GM18870 (cell line): Measurements from ENCODE around the gene CAMKK2.
"Not testable (repeated sequence)": the region's sequence is repeated elsewhere in the genome, so short reads cannot be mapped to it uniquely, and the experiment has no call there.

Experiments used
- ATAC-seq: cut with Tn5 transposase; IDR thresholded peaks from one replicate; pipeline ENCODE4 v1.9.1; 2021; ENCODE audit warnings: moderate library complexity; ENCODE audit not compliant: unreplicated experiment

CAMKK2 gene

DNA sequence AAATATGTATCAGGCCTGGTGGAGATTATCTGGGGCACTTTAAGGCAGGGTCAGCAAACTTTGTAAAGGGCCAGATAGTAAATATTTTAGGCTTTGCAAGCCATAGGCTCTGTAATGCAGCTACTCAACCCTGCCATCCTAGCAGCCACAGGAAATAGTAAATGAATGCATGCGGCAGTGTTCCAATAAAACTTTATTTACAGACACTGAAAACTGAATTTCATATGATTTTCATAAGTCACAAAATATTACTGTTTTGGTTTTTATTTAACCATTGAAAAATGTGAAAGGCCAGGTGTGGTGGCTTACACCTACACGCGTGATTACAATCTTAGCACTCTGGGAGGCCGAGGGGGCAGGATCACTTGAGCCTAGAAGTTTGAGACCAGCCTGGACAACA, 3.2 kb upstream of the CAMKK2 start:
- no peak for ATAC-seq

DNA sequence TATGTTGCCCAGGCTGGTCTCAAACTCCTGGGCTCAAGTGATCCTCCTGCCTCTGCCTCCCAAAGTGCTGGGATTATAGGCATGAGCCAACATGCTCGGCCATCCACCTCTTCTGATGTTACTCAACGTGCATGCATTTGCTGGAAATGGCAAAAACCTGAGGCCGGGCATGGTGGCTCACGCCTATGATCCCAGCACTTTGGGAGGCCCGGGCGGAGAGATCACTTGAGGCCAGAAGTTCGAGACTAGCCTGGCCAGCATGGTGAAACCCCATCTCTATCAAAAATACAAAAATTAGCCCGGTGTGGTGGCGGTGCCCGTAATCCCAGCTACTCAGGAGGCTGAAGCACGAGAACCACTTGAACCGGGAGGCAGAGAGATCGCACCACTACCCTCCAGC, 1.9 kb upstream of the CAMKK2 start:
- ATAC-seq, result not testable (repeated sequence)

DNA sequence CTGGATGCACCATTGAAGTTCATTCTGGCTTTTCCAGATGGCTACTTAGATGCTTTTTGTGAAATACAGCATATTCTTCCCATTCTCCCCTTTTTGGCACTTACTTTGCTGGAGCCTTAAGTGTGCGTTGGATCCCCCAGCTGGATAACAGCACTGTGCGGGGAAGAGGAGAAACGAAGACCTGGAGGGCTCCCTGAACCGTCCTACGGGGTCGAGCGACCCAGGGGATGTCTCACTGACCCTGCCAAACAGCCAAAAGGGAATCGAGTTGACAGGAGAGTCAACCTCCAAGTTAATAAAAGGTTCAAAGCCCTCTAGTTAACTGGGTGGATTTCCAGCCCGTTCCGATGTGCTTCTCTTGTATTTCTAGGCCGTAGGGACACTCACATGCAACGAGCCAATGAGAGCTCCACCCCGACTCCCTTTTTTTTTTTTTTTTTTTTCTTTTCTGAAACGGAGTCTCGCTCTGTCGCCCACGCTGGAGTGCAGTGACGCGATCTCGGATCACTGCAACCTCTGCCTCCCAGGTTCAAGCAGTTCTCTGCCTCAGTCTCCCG, 1.0 kb upstream of the CAMKK2 start:
- ATAC-seq, result no peak

DNA sequence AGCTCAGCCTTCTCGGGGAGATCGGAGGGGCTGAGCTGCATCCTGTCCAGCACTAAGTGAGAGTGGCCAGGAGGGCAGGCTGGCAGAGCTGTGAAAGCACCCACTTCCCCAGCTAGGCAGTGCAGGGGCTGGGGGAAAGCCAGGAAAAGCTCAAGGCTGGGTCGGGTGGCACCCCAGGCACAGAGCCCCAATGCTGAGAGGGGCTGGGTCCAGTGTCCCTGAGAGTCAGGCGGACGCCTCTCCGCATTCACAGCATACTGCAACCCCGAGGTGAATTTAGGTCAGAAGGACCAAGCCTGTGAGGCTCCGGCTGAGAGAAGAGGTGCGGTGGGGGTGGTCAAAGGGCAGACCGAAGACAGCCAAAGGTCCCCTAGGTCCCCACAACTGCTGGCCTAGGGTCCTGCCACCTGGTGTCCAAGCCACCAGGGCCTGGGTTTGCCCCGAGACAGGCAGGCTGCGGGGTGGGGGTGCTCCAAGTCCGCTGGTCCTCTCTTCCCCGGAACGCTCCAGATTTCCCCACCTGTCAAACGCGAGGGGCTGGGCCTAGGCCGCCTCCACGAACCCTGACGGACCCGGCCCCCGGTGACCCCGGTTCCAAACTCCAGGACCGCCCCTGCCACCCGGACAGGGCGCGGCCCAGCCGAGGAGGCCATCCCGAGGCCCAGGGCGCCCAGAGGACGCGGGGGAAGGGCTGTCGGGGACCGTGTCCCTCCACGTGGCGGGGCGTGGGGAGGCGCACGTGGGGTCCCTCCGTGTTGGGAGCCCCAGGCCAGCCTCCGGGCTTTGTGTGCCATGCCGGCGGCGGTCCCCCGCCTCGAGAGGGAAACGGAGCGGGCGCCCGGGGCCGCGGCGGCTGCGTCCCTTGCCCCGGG, 527 bp downstream of the CAMKK2 start:
- peak; percentile 19 for ATAC-seq

DNA sequence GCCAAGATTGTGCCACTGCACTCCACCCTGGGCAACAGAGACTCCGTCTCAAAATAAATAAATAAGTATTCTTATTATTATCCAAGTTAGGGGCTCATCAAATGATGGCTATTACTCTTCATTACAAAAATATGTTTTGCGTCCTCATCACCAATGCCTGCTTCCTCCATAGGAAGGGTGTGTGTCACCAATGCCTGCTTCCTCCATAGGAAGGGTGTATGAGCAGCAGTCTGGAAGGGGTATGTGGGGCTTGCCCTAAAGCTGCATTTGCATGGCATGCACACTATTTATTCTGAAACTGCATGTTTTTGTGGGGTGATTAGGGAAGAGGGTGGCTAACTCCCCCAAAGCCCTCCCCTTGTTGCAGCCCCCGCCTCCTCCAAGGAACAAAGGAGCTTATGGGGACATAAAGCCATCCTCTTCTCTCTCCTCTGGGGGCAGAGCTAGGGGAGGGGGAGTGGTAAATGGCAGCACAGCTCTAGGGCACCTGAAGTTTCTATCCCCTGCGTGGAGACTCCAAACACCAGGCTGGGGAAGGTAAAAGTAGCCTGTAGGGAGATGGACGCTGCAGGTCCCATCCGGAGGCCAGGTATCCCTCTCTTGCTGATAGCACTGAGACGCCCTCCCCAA, 1.3 kb downstream of the CAMKK2 start:
- no peak for ATAC-seq

DNA sequence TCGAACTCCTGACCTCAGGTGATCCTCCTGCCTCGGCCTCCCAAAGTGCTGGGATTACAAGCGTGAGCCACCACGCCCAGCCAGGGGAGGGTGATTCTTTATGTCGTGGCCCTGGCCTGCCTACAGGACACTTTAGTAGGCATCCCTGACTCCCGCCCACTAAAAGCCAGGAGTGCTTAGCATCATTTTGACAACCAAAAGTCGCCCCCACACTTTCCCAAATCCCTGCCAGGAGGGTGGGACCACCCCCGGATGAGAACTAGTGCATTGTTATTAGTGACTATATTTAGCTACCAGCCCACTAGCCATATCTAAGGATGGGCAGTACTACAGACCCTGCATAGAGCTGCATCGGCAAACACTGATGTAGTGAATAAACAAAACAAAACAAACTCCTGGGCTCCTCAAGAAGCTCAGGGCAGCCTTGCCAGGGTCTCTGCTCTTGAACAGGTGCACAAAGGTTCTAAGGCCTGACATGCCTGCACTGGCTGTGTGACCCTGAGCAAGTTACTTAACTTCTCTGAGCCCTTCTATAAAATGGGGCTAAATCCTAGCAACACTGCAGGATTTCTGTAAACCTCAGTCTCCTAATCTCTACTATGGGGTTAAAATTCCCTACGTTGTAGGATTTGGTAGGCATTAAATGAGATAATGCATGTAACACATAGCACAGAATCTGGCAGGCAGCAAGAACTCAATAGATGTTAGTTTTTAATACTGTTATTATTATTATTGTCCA, 2.2 kb downstream of the CAMKK2 start:
- no peak for ATAC-seq

DNA sequence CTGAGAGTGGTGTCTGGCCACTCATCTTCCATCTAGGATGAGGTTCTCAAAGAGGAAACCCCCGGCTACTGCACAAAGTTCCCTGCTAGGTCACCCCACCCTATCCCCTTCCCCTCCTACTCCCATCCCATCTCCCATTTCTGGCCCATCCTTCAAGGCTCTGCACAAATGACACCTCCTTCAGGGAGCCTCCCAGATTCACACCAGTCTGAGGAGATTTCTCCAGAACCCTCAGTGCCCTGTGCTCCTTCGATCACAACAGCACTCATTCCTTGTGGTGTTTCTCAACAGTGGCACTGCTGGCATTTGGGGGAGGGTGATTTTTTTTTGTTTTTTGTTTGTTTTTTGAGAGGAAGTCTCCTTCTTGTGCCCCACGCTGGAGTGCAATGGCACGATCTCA, 2.9 kb downstream of the CAMKK2 start:
- no peak for ATAC-seq

DNA sequence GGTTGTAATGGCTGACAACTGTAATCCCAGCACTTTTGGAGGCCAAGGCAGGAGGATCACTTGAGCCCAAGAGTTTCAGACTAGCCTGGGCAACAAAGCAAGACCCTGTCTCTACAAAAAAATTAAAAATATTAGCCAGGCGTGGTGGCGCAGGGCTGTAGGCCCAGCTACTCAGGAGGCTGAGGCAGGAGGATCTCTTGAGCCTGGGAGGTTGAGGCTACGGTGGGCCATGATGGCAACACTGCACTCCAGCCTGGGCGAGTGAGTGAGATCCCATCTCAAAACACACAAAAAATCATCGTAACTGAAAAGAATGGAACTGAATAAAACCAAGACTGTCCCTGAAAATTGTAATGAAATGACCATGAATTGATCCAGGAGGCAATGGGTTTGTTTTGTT, 6.1 kb downstream of the CAMKK2 start:
- no peak for ATAC-seq

DNA sequence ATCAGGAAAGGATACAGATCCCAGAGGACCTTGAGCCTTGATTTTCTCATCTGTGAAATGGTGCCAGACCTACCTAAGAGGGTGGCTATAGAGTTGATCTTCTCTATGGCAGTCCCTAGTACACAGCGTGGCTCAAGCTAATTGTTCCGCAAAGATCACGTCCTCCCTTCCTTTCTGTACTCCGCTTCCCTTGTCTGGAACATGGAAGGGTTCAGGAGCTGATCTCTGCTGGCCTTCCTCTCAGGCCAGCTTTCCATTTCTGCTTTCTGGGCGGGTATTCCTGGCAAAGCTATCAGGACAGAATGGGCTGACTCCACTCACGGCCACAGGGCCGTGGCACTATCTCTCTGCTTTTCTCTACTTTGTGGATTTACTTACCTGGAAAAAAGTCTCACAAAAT, 6.5 kb downstream of the CAMKK2 start:
- ATAC-seq, result no peak

DNA sequence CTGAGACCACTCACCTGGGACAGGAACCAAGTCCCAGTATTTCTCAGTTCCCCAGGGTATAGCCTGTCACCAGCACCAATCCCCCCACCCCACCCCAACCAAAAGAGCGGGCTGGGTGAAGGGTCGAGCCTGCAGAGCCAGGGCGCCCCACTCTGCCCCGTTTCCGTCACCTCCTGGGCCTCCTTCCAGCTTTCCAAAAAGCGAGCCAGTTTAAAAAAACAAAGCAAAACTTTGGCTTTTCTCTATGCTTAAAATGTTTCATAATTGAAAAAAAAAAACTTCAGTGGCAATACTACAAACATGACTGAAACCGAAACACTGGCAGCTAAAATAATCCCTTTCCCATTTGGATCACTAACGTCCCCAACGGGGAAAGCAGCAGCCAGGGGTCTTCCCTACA, 7.5 kb downstream of the CAMKK2 start:
- ATAC-seq, result no peak

DNA sequence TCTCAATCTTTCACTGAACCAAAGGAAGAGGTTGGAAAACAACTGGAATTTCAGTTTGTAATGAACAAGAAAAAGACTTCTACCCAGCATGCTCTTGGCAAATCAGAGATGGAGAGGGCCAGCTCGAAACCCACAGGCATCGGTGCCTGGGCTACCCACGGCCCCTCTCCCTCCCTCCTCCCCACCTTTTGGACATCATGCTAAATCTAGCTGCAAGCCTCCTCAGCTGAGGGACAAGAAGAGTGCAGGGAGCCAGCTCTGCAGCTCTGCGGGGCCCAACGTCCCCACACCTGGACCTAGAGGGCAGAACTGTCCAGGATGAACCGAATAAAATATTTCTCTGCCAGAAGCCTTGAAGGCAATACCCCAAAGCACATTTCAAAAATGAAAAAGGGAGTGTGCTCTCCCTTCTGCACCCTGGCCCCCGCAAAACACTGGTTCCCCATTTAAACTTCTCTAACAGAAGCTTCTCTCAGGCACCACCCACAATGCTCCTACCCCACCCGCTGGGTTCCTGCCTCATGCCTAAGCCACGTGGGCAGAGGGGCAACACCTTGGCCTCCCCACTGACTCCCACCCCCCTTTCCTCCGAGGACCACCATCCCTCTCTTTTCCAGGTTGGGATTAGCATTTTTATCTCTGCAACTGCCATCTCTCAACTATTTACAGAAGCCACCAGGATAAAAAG, 8.2 kb downstream of the CAMKK2 start:
- no peak for ATAC-seq

DNA sequence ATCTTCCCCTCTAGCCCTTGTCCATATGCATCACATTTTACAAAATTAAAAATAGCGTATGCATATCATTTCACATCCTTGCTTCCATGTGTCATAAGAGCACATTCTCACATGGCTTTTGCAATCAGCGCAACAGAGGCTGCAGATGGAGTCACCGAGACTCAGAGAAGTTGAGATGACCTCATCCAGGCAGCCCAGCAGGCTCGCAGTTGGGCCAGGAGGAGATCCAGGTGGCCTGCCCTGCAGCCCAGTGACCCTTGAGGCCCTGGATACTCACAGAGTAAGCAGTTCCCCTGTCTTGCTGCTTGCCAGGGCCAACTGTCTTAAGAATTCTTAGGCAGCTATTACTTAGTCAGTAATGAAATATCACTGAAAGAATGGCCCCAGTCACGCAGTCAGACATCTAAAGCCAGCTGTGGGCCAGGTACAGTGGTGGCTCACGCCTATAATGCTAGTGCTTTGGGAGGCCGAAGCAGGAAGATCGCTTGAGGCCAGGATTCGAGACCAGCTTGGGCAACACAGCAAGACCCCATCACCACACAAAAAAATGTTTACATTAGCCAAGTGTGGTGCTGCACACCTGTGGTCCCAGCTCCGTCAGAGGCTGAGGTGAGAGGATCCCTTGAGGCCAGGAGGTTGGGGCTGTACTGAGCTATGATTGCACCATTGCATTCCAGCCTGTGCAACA, 9.1 kb downstream of the CAMKK2 start:
- ATAC-seq, result no peak

DNA sequence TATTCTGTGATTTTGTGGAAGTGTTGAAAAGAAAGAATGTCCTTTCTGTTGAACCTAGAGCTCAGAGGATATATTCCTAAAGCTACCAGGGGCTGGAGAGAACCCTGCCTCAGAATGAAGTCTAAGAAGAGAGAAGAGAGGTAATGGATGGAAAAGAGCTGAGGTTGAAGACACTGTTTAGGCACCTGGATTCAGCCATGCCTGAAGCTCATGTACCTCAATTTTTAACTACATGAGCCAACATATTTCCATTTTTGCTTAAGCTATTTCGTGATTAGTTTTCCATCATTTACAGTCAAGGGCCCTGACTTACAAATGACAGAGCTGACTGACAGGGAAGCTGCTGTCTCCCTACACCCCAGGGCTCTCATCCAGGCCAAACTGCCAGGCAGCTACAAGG, 10.7 kb downstream of the CAMKK2 start:
- no peak for ATAC-seq

DNA sequence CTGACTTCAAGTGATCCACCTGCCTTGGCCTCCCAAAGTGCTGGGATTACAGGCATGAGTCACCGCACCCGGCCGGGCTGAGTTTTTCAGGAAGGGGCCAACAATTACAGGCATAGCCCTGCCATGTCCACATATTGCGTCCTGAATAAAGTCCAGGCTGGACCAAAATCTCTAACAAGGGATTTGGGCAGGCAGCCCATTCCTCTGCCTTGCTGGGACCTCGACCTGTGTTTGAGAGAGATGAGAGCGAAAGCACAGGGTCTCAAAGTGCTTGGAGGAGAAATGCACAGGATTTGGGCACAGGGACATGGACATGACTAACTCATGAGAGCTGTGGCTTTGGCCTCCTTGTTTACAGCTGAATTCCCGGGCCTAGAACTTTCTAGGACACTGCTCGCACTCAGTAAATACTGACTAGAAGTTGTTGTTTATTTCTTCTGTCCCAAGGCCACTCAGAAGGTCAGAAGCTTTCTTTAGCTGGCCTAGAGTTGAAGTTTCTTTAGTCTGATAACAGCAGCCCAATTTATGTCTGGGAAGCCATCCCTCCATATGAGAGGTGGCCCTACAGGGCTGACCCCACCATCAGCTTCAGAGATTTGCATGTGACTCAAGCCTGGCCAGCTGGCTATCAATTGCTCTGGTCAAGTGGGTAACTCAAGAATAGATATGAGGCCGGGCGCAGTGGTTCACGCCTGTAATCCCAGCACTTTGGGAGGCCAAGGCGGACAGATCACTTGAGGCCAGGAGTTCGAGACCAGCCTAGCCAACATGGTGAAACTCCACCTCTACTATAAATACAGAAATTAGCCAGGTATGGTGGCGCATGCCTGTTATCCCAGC, 11.7 kb downstream of the CAMKK2 start:
- no peak for ATAC-seq

DNA sequence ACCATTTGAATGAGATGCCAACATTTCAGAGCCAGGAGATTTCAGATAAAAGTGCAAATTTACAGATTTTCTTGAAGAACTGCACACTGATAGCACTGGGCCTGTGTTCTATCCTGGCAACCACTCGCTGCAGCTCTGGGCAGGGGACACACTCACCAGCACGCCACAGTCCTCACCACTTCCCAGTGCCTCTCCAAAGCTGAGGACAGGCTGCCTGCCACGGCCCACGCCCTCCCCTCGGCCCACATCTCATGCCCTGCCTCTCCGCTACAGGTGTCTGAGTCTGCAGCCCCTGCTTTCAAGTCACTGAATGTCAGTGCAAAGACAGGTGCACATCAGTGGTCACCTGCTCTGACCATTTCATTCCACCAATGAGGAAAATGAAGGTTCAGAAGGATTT, 12.7 kb downstream of the CAMKK2 start:
- no peak for ATAC-seq

DNA sequence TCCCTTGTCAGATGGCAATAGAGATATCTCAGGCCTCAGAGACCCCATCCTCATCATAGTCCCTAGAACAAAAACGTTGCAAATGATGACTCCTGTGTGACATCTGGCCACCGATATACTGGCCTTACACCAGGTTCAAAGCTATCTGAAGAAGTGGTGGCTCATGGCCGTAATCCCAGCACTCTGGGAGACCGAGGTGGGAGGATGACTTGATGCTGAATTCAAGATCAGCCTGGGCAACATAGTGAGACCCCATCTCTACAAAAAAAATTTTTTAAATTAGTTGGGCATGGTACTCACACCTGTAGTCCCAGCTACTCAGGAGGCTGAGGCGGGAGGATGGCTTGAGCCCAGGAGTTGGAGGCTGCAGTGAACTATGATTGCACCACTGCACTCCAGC, 13.1 kb downstream of the CAMKK2 start:
- ATAC-seq, result no peak

DNA sequence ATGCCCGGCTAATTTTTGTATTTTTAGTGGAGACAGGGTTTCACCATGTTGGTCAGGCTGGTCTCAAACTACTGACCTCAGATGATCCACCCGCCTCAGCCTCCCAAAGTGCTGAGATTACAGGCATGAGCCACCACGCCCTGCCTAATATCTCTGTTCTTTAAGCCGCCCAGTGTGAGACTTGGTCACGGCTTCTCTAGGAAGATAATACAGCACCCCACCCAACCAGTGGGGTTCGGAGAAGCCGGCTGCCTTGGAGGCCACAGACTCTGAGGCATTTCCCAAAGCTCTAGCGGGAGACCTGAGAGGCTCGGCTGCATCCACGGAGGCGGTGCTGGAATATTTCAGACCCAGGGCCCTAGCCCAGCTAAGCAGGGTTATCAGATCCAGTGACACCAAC, 13.6 kb downstream of the CAMKK2 start:
- ATAC-seq, result not testable (repeated sequence)

DNA sequence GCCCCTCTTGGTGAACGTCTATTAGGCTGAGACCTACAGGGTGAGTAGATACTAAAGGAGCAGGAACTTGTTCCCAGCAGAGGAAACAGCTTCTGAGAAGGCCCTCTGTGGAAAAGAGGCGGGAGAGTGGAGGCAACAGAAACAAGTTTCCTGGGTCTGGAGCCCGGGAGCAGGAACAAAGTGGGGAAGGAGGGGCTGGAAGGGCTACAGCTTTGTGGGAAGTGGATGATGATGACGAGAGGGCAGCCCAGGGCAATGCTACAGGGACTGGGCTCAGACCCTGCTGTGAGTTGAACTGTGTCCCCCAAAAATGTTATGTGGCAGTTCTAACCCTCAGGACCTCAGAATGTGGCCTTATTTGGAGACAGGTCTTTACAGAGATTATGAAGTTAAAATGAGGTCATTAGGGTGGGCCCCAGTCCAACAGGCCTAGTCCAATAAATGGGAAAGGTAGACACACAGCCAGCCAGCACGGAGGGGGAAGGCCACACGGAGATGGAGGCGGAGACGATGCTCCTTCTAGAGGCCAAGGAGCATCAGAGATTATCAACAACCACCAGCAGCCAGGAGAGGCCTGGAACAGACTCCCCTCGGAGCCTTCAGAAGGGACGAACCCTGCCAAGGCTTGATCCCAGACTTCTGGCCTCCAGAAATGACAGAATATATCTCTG, 14.3 kb downstream of the CAMKK2 start:
- no peak for ATAC-seq

DNA sequence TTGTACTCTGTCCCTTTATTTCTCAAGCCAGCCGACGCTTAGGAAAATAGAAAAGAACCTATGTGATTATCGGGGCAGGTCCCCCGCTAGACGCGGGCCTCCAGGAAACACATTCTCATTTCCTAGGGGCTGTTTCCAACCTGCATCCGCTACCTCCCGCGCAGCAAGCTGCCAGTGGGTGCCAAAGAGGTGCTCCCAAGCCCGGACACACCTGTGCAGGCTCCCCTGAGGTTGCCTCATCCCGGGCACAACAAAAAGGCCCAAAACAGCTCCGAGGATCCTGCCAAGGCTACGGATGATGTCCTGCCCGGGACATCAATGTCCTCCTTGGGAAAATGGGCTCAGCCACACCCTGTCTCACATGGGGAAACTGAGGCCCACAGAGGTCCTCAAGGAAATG, 15.4 kb downstream of the CAMKK2 start:
- not testable (repeated sequence) for ATAC-seq
